Measurements from ENCODE around the gene MAST4.

The MAST4 gene

GRCh38 chr5:67031692-67032091, 435.5 kb downstream of the MAST4 start:
- DNase-seq (ENCODE audit: low read depth in 1 of 2, low spot score in 1 of 2): no peak

- DNase-seq (ENCODE audit: low read depth in 1 of 2, low spot score in 1 of 2): no peak
These were observed 436.9 kb downstream of the MAST4 start for GRCh38 chr5:67032921-67033664.

- DNase-seq (ENCODE audit: low read depth in 1 of 2, low spot score in 1 of 2): no peak
These were observed 437.9 kb downstream of the MAST4 start for GRCh38 chr5:67033880-67034651.

DNA sequence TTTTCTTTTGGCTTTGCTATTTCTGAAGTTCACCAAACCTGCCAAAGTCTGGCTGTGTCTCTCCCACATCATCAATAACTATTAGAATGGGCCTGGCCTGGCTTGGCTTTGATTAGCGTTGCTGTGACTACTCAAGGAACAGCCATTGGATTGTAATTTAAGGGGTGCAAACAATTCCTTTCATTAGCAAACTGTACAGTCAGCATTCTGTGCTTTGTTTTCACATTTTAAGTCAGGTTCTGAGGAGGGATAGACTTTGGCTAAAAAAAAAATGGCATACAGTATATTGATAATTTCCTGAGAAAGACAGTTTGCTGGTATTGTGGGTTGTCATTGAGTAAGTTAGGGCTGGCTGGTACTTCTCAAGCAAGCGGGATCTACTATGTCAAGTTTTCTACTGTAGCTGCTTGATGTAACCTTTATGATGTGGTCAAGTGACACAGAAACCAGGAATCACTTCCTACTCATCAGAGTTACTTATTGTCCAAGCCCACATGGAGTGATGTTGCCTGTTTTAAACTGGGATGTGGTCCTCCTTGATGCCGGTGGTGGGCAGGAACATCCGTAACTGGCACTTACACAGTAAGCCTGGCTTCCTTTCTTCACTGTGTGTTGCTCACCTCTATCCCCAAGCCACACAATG, 439.0 kb downstream of the MAST4 start:
- DNase-seq (ENCODE audit: low read depth in 1 of 2, low spot score in 1 of 2): no peak

GRCh38 chr5:67037171-67037570, 441.0 kb downstream of the MAST4 start:
- no peak for DNase-seq (ENCODE audit: low read depth in 1 of 2, low spot score in 1 of 2)

DNA sequence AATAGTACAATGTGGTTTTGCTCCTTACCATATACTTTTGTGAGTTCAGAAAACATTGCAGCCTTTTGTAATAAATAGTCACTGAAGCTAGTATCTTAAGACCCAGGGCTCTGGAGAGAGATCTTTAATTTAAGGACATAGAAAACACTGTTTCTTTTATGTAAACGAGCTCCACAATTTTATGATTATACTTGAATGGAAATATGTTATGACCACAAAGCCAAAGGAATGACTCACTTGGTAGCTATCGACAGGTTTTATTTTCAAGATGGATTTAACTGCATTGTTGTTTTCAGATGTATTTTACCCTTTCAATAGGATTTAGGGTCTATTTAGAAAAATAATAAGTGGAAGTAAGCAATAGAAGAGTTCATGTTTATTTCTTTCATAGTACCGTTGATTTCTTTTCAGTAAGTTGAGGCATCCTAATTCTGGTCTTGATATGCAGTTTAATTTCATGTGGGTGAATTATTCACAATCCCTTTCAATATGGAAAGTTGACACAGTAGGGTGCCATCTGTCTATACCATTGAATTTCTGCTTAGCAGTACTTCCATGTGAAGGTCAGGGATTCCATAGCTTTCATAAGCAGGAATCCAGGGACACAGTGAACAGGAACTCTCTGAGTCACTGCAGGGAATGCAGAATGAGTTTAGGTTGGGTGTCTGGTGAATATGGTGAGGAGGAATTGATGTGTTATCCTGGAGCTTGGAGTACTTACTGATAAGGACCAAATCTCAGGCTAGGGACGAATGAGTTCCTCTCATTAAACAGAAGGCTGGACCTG, 442.8 kb downstream of the MAST4 start:
- no peak for DNase-seq (ENCODE audit: low read depth in 1 of 2, low spot score in 1 of 2)

DNA sequence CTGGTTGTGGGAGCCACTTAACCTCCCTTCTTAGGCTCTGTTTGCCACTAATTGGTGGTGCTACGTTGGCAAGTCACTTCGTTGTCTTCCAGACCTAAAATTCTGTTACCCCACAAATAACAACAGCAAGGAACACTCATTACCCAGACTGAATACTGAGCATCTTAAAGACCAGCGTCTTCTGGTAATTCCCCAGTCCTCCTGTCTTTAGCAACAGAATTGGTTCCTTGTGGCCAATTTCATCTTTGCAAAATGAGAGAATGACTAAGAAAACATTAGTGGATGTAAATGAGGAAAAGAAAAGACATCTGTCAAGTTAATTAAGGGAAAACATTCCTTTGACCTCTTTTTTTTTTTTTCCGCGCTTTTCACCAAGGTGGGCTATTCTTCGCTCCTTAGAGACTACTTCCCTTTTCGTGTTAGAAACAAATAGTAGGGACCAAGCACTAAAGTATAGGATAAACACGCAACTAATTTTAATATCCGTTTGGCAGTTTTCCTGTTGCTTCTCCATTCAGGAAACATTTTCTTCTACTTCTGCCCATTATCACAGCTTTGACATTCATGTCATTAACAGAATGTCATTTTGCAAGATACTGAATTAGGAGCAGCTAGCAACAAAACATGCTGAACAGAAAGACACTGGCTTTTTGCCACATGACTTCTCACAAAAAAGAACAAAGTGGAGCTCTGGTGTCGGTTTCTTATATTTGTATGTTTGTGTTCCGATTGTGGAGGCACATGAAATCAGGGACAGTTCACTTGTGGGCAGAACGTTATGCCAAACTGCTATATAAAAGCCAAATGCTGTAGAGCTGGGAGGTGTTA, 446.2 kb downstream of the MAST4 start:
- DNase-seq (ENCODE audit: low read depth in 1 of 2, low spot score in 1 of 2): no peak

DNA sequence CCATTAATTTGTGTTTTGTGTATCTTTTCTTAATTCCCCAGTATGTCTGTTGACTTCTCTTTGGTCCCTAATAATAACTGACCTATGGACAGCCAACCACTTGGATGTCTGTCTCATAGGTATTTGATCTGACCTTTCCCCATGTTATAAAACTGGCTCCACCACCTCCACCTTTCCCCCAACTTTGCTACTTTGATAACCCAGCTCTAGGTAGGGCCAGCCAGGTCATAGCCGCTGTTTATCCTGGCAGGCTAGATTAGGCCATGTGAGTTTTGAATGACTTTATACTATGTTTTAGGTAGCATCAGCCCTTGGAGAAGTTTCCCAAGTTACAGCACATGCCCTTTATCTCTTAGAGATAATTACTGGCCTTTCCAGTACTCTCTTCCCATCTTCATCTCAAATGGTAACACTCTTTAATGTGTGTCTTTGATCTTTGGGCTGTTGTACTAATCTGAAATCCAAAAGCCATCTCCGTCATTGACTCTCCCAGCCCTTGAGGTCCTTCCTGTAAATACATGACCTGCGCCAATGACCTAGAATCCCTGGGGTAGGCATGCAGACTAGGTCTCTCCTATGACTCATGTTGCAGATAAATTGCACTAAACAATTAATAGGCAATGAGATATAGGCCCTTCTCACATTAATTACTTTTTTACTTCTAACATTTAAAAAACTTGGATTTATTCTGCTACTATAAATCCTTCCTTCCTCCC, 447.8 kb downstream of the MAST4 start:
- DNase-seq (ENCODE audit: low read depth in 1 of 2, low spot score in 1 of 2): no peak

GRCh38 chr5:67045816-67046740, 449.9 kb downstream of the MAST4 start:
- DNase-seq (ENCODE audit: low read depth in 1 of 2, low spot score in 1 of 2): no peak

GRCh38 chr5:67047160-67047559, 451.0 kb downstream of the MAST4 start:
- no peak for DNase-seq (ENCODE audit: low read depth in 1 of 2, low spot score in 1 of 2)

DNA sequence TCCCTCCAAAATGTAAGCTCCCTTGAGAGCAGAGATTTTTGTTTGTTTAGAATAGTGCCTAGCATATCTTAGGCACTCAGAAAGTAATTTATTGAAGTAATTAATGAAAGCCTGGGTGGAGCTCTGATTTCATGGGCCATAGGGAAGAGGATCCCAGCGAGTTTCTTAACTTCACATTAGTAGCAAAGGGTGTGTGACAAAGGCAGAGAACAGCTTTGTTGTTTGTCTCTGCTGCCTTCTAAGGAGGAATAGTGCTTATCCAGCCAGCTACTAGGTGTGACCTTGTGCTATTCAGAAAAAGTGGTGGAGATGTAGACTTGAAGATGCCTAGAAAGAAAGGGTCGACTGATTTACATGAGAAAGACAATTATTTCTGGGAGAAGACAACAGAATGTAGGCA, 451.4 kb downstream of the MAST4 start:
- no peak for DNase-seq (ENCODE audit: low read depth in 1 of 2, low spot score in 1 of 2)

GRCh38 chr5:67050125-67050524, 453.9 kb downstream of the MAST4 start:
- DNase-seq (ENCODE audit: low read depth in 1 of 2, low spot score in 1 of 2): no peak

DNA sequence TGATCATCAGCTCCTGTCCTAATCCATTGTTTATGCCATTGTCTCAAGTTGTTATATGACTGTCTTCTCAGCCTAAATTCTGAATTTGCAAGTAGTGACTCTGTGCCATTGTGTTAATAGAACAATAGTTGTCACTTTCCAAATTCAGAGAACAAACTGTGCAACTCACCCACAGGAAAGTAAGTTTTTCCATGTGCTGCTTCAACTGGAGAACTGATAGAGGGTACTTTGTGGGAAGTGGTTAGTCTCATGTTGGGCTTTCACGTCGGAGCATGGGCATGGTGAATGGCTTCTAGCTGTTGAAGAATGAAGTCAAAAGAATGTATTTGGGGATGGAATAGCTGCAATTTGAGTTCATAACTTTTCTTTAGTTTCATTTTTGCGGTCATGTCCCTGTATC, 454.4 kb downstream of the MAST4 start:
- DNase-seq (ENCODE audit: low read depth in 1 of 2, low spot score in 1 of 2): no peak

DNA sequence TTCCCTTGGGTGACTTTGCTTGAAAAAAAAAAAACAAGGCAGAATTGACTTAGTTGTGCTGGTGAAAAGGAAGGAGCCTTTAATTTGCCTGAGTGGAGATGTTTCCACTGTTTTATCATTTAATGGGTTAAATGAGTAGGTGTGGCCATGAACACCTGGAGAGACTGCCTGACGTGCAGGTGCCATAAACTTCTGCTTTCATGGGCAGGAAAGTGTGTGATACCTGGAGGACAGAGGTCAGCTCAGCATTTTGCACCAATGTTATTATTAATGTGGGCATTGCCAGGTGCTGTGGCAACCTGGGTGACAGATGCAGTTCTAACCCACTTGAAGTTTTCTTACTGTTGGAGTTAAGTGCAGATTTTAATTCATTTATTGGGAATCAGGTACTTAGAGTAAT, 455.0 kb downstream of the MAST4 start:
- DNase-seq (ENCODE audit: low read depth in 1 of 2, low spot score in 1 of 2): no peak

GRCh38 chr5:67052034-67052433, 455.8 kb downstream of the MAST4 start:
- no peak for DNase-seq (ENCODE audit: low read depth in 1 of 2, low spot score in 1 of 2)

GRCh38 chr5:67053229-67053628, 457.0 kb downstream of the MAST4 start:
- no peak for DNase-seq (ENCODE audit: low read depth in 1 of 2, low spot score in 1 of 2)

- no peak for DNase-seq (ENCODE audit: low read depth in 1 of 2, low spot score in 1 of 2)
These were observed 463.0 kb downstream of the MAST4 start for GRCh38 chr5:67058998-67059743.

Measured in stimulated activated CD4-positive, alpha-beta T cell treated with anti-CD3 and anti-CD28 coated beads, Interleukin-15, amount 100 ng/mL, for 1 hour (primary cell).